Esophagus muscularis mucosa (tissue), 4 donors: ENCODE data around the gene AGAP1.

ENCODE experiments used
- EP300 ChIP-seq: sonication (generic); formaldehyde crosslinking; IDR thresholded peaks from one replicate; pipeline ENCODE4 v1.6.1; 2017; ENCODE audit warnings: antibody characterized with exemption
- POLR2A ChIP-seq: fragments of 450-650 bp; IDR thresholded peaks from one replicate; pipeline ENCODE4 v1.6.1; 2017; ENCODE audit warnings: antibody characterized with exemption, moderate library complexity, mild to moderate bottlenecking, low read depth
- POLR2AphosphoS5 ChIP-seq, 2 donors: sonication (generic); formaldehyde crosslinking; IDR thresholded peaks; one replicate each; pipeline ENCODE4 v1.6.1; 2017; ENCODE audit warnings: antibody characterized with exemption in 2 of 2
- TF ChIP-seq, protein P1 (sequence below), 3 experiments: fragments of 200-600 bp in 2 of 3; fragments of 450-650 bp in 1 of 3; sonication (generic) in 2 of 3; IDR thresholded peaks; one replicate each; pipeline ENCODE4 v1.5.1; 2017 to 2019; ENCODE audit warnings: antibody characterized with exemption in 3 of 3, mild to moderate bottlenecking in 2 of 3, moderate library complexity in 1 of 3

DNA sequence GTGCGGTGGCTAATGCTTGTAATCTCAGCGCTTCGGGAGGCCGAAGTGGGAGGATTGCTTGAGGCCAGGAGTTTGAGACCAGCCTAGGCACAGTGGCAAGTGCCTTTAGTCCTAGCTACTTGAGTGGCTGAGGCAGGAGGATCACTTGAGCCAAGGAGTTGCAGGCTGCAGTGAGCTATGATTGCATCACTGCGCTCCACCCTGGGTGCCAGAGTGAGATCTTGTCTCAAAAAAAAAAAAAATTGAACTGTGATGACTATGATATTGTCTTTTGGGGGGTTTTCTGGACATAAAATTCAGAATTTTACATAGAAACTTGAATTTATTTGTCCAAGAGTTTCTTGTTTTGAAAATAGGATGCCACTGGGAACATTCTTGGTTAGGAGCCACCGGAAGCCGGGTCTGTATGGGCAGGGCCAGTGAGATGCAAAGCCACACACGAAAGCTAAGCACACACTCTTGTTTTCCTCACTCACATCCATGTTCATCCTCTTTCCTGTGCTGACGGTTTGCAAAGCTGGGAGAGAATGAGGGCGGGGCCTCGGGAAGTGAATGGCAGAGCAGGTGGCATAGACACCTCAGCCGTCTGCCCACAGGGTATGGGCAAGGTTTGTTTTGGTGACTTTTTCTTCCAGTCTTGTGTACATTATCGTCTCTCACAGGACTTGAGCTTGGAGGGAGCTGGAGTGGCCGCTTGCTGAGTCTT lies 12.6 kb downstream of the AGAP1 start:
- TF ChIP-seq, protein P1, sequence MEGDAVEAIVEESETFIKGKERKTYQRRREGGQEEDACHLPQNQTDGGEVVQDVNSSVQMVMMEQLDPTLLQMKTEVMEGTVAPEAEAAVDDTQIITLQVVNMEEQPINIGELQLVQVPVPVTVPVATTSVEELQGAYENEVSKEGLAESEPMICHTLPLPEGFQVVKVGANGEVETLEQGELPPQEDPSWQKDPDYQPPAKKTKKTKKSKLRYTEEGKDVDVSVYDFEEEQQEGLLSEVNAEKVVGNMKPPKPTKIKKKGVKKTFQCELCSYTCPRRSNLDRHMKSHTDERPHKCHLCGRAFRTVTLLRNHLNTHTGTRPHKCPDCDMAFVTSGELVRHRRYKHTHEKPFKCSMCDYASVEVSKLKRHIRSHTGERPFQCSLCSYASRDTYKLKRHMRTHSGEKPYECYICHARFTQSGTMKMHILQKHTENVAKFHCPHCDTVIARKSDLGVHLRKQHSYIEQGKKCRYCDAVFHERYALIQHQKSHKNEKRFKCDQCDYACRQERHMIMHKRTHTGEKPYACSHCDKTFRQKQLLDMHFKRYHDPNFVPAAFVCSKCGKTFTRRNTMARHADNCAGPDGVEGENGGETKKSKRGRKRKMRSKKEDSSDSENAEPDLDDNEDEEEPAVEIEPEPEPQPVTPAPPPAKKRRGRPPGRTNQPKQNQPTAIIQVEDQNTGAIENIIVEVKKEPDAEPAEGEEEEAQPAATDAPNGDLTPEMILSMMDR (IDR thresholded peaks at IDR 0.05): no peak
- TF ChIP-seq POLR2AphosphoS5 (IDR thresholded peaks at IDR 0.05) (no peak), EP300 (no peak), POLR2A (no peak)
